Glomerular endothelial cell (primary cell): ENCODE data around the gene PPP2R1B. TPM values are rescaled to one million over a fixed set of nuclear protein-coding genes. Genes with fewer than 3 reads are reported as not detected.
"Not testable (repeated sequence)": the region's sequence is repeated elsewhere in the genome, so short reads cannot be mapped to it uniquely, and the experiment has no call there.

Experiments
- DNase-seq: peaks from one replicate; pipeline ENCODE4 v3.0.0-alpha.2; 2011; ENCODE audit warnings: low read depth, low spot score; ENCODE audit errors: extremely low read depth
- total RNA-seq: library from RNA; depleted of rRNA; stranded (reverse); fragments of >200 nt; gene quantifications from 2 replicates; pipeline ENCODE4 v1.2.3, GENCODE V29; 2015

Gene PPP2R1B
- total RNA-seq, 1 donor from 2014 or later: 33.4 TPM

- not testable (repeated sequence) for DNase-seq
Observed at GRCh38 chr11:111784311-111784710, 18.1 kb upstream of the PPP2R1B start.

- DNase-seq: no peak
Observed at GRCh38 chr11:111782109-111782741, 16.0 kb upstream of the PPP2R1B start.

- DNase-seq: no peak
Observed at GRCh38 chr11:111779118-111779517, 12.9 kb upstream of the PPP2R1B start.

- DNase-seq: no peak
Observed at GRCh38 chr11:111778047-111778558, 11.9 kb upstream of the PPP2R1B start.

- no peak for DNase-seq
Observed at GRCh38 chr11:111777094-111778046, 11.2 kb upstream of the PPP2R1B start.

- DNase-seq: no peak
Observed at GRCh38 chr11:111776398-111777093, 10.4 kb upstream of the PPP2R1B start.

- no peak for DNase-seq
Observed at GRCh38 chr11:111774955-111775710, 8.9 kb upstream of the PPP2R1B start.

GRCh38 chr11:111772535-111772934 is 6.3 kb upstream of the PPP2R1B start:
- DNase-seq: no peak

- not testable (repeated sequence) for DNase-seq
Observed at GRCh38 chr11:111771205-111771604, 5.0 kb upstream of the PPP2R1B start.

- DNase-seq: no peak
Observed at GRCh38 chr11:111770581-111771134, 4.5 kb upstream of the PPP2R1B start.

GRCh38 chr11:111766834-111767142 is 599 bp upstream of the PPP2R1B start:
- no peak for DNase-seq

GRCh38 chr11:111765320-111765983 is 737 bp downstream of the PPP2R1B start:
- no peak for DNase-seq

- DNase-seq: no peak
Observed at GRCh38 chr11:111764621-111765020, 1.6 kb downstream of the PPP2R1B start.

- DNase-seq: no peak
Observed at GRCh38 chr11:111762981-111763643, 3.1 kb downstream of the PPP2R1B start.

GRCh38 chr11:111762526-111762925 is 3.7 kb downstream of the PPP2R1B start:
- no peak for DNase-seq

GRCh38 chr11:111761036-111761435 is 5.2 kb downstream of the PPP2R1B start:
- DNase-seq: no peak

GRCh38 chr11:111759778-111760407 is 6.3 kb downstream of the PPP2R1B start:
- DNase-seq: no peak

GRCh38 chr11:111759376-111759775 is 6.8 kb downstream of the PPP2R1B start:
- DNase-seq: no peak

- DNase-seq: no peak
Observed at GRCh38 chr11:111756097-111756496, 10.1 kb downstream of the PPP2R1B start.
